Karpas-422 (cell line): ENCODE data around the gene LDLRAP1. TPM values are rescaled to one million over a fixed set of nuclear protein-coding genes. Genes with fewer than 3 reads are reported as not detected.
A peak's percentile ranks its signal among the peaks of the same experiment; 100 is the strongest.

Experiments used
- DNase-seq: peaks from one replicate; pipeline ENCODE4 v3.0.0-alpha.2; 2015
- H2AFZ ChIP-seq: fragments of 200-600 bp; sonication (generic); 2 replicates; pipeline ENCODE4 v1.6.1; 2014; ENCODE audit warnings: antibody characterized with exemption, low read length, mixed read lengths
- H3K27ac ChIP-seq: fragments of 200-600 bp; sonication (generic); 2 replicates; pipeline ENCODE4 v1.5.1; 2014; ENCODE audit warnings: mild to moderate bottlenecking, low read length, moderate library complexity
- H3K27me3 ChIP-seq: fragments of 200-600 bp; sonication (generic); 2 replicates; pipeline ENCODE4 v1.6.1; 2014; ENCODE audit warnings: low read length, mixed read lengths
- H3K36me3 ChIP-seq: fragments of 200-600 bp; sonication (generic); 2 replicates; pipeline ENCODE4 v1.6.1; 2014; ENCODE audit warnings: low read length, mixed read lengths; ENCODE audit not compliant: insufficient read depth
- H3K4me1 ChIP-seq: fragments of 200-600 bp; sonication (generic); 2 replicates; pipeline ENCODE4 v1.6.1; 2014; ENCODE audit warnings: mild to moderate bottlenecking, low read length, mixed read lengths
- H3K4me2 ChIP-seq: fragments of 200-600 bp; sonication (generic); 2 replicates; pipeline ENCODE4 v1.6.1; 2014; ENCODE audit warnings: low read length, low read depth, mild to moderate bottlenecking; ENCODE audit not compliant: poor library complexity, severe bottlenecking
- H3K4me3 ChIP-seq: fragments of 200-600 bp; sonication (generic); 2 replicates; pipeline ENCODE4 v1.5.1; 2014; ENCODE audit warnings: mild to moderate bottlenecking, antibody characterized with exemption, low read length, mixed read lengths
- H3K79me2 ChIP-seq: fragments of 200-600 bp; sonication (generic); 2 replicates; pipeline ENCODE4 v1.6.1; 2014; ENCODE audit warnings: mild to moderate bottlenecking, low read length, mixed read lengths
- H3K9ac ChIP-seq: fragments of 200-600 bp; sonication (generic); 2 replicates; pipeline ENCODE4 v1.6.0; 2014; ENCODE audit warnings: low read length
- H3K9me2 ChIP-seq: fragments of 200-600 bp; sonication (generic), shearing (Covaris generic); replicated peaks from 2 replicates; pipeline ENCODE4 v1.6.0; 2014; ENCODE audit warnings: mild to moderate bottlenecking, low read length, moderate library complexity; ENCODE audit not compliant: insufficient read depth
- H3K9me3 ChIP-seq: fragments of 300-700, 200-600 bp; sonication (generic); 2 replicates; pipeline ENCODE4 v1.6.1; 2014; ENCODE audit warnings: low read length, mixed read lengths
- H4K20me1 ChIP-seq: fragments of 200-600 bp; sonication (generic); 2 replicates; pipeline ENCODE4 v1.6.1; 2014; ENCODE audit warnings: mild to moderate bottlenecking, antibody characterized with exemption, low read length, low read depth; ENCODE audit not compliant: insufficient read depth
- total RNA-seq: library from RNA; depleted of rRNA; stranded (reverse); fragments of >200 nt; shearing (Covaris generic); gene quantifications from 2 replicates; pipeline ENCODE4 v1.2.3, GENCODE V29; 2014; ENCODE audit warnings: low replicate concordance

The LDLRAP1 gene
- total RNA-seq, 1 experiment from 2014 or later, result not detected

- no peaks in the 10 kb centered on the region for H3K79me2 ChIP-seq
- no peak overlapping the region for H3K4me2 ChIP-seq
- H3K9me3 ChIP-seq, result no peaks in the 10 kb centered on the region
- no peaks in the 10 kb centered on the region for H4K20me1 ChIP-seq
- H3K36me3 ChIP-seq, result no peaks in the 10 kb centered on the region
- H2AFZ ChIP-seq, result no peak overlapping the region
- peaks cover 28% of the 10 kb centered on the region for H3K4me1 ChIP-seq
- no peak overlapping the region for H3K27ac ChIP-seq
- no peak overlapping the region for H3K9ac ChIP-seq
- H3K9me2 ChIP-seq, result no peaks in the 10 kb centered on the region
- H3K4me3 ChIP-seq, result no peak overlapping the region
- no peak for DNase-seq
- no peaks in the 10 kb centered on the region for H3K27me3 ChIP-seq
Observed at GRCh38 chr1:25565626-25566025, 22.2 kb downstream of the LDLRAP1 start.

GRCh38 chr1:25566176-25566729, 22.8 kb downstream of the LDLRAP1 start:
- Histone ChIP-seq H3K27me3 (no peaks in the 10 kb centered on the region), H3K4me1 (peaks cover 28% of the 10 kb centered on the region), H3K79me2 (no peaks in the 10 kb centered on the region), H4K20me1 (no peaks in the 10 kb centered on the region), H3K9me2 (no peaks in the 10 kb centered on the region), H2AFZ (no peak overlapping the region), H3K36me3 (no peaks in the 10 kb centered on the region), H3K4me3 (no peak overlapping the region), H3K9ac (no peak overlapping the region), H3K9me3 (no peaks in the 10 kb centered on the region), H3K4me2 (no peak overlapping the region), H3K27ac (no peak overlapping the region)
- no peak for DNase-seq

- H2AFZ ChIP-seq, result no peak overlapping the region
- no peaks in the 10 kb centered on the region for H3K9me3 ChIP-seq
- no peaks in the 10 kb centered on the region for H3K79me2 ChIP-seq
- peak; percentile 53 for DNase-seq
- H3K9me2 ChIP-seq, result no peaks in the 10 kb centered on the region
- no peak overlapping the region for H3K27ac ChIP-seq
- H3K4me2 ChIP-seq, result no peak overlapping the region
- H3K36me3 ChIP-seq, result no peaks in the 10 kb centered on the region
- H3K9ac ChIP-seq, result no peak overlapping the region
- H3K4me1 ChIP-seq, result peaks cover 27% of the 10 kb centered on the region
- no peaks in the 10 kb centered on the region for H4K20me1 ChIP-seq
- H3K4me3 ChIP-seq, result no peak overlapping the region
- H3K27me3 ChIP-seq, result no peaks in the 10 kb centered on the region
Observed at GRCh38 chr1:25566730-25567341, 23.4 kb downstream of the LDLRAP1 start.

- no peaks in the 10 kb centered on the region for H3K27me3 ChIP-seq
- H4K20me1 ChIP-seq, result no peaks in the 10 kb centered on the region
- H3K4me1 ChIP-seq, result peaks cover 19% of the 10 kb centered on the region
- H3K79me2 ChIP-seq, result no peaks in the 10 kb centered on the region
- H3K27ac ChIP-seq, result no peak overlapping the region
- no peak overlapping the region for H2AFZ ChIP-seq
- no peak for DNase-seq
- H3K4me2 ChIP-seq, result no peak overlapping the region
- no peaks in the 10 kb centered on the region for H3K9me2 ChIP-seq
- no peaks in the 10 kb centered on the region for H3K36me3 ChIP-seq
- H3K9me3 ChIP-seq, result no peaks in the 10 kb centered on the region
- H3K4me3 ChIP-seq, result no peak overlapping the region
- no peak overlapping the region for H3K9ac ChIP-seq
Observed at GRCh38 chr1:25567710-25568089, 24.3 kb downstream of the LDLRAP1 start.

- Histone ChIP-seq H3K9me3 (no peaks in the 10 kb centered on the region), H3K27me3 (no peaks in the 10 kb centered on the region), H4K20me1 (no peaks in the 10 kb centered on the region), H3K9me2 (no peaks in the 10 kb centered on the region), H3K36me3 (no peaks in the 10 kb centered on the region), H3K4me2 (no peak overlapping the region), H2AFZ (no peak overlapping the region), H3K4me1 (peaks cover 13% of the 10 kb centered on the region), H3K27ac (no peak overlapping the region), H3K9ac (no peak overlapping the region), H3K79me2 (no peaks in the 10 kb centered on the region), H3K4me3 (no peak overlapping the region)
- DNase-seq, result no peak
Observed at GRCh38 chr1:25568090-25568833, 24.9 kb downstream of the LDLRAP1 start.

- DNase-seq, result no peak
- no peaks in the 10 kb centered on the region for H3K36me3 ChIP-seq
- H3K9ac ChIP-seq, result no peak overlapping the region
- H3K9me3 ChIP-seq, result no peaks in the 10 kb centered on the region
- no peaks in the 10 kb centered on the region for H3K79me2 ChIP-seq
- no peaks in the 10 kb centered on the region for H3K9me2 ChIP-seq
- H2AFZ ChIP-seq, result no peak overlapping the region
- H3K27ac ChIP-seq, result no peak overlapping the region
- no peak overlapping the region for H3K4me2 ChIP-seq
- H4K20me1 ChIP-seq, result no peaks in the 10 kb centered on the region
- H3K4me1 ChIP-seq, result peaks cover 13% of the 10 kb centered on the region
- H3K27me3 ChIP-seq, result no peaks in the 10 kb centered on the region
- no peak overlapping the region for H3K4me3 ChIP-seq
Observed at GRCh38 chr1:25568834-25569596, 25.6 kb downstream of the LDLRAP1 start.

GRCh38 chr1:25569597-25570396, 26.4 kb downstream of the LDLRAP1 start:
- H3K27me3 ChIP-seq, result no peaks in the 10 kb centered on the region
- H3K4me3 ChIP-seq, result no peak overlapping the region
- no peaks in the 10 kb centered on the region for H4K20me1 ChIP-seq
- H3K36me3 ChIP-seq, result no peaks in the 10 kb centered on the region
- H3K9ac ChIP-seq, result no peak overlapping the region
- DNase-seq, result no peak
- H3K27ac ChIP-seq, result no peak overlapping the region
- no peaks in the 10 kb centered on the region for H3K9me3 ChIP-seq
- H3K4me1 ChIP-seq, result peaks cover 13% of the 10 kb centered on the region
- no peak overlapping the region for H2AFZ ChIP-seq
- no peaks in the 10 kb centered on the region for H3K79me2 ChIP-seq
- H3K4me2 ChIP-seq, result no peak overlapping the region
- H3K9me2 ChIP-seq, result no peaks in the 10 kb centered on the region
